ENCODE measurements around the gene CD40.

Gene CD40

GRCh38 chr20:46108435-46108841 is 9.7 kb upstream of the CD40 start:
- no peak overlapping the region for H3K4me3 ChIP-seq (ENCODE audit: low read depth, low read length)
- TF ChIP-seq CTCF (IDR thresholded peaks at IDR 0.05; ENCODE audit: low read depth, low read length) (no peak), POLR2A (IDR thresholded peaks at IDR 0.05; ENCODE audit: extremely low read depth, insufficient read length) (no peak), MAX (IDR thresholded peaks at IDR 0.05; ENCODE audit: low read depth, low read length) (no peak), MYC (IDR thresholded peaks at IDR 0.05; ENCODE audit: low read depth, low read length) (no peak)
- no peak for DNase-seq (ENCODE audit: low read depth)

DNA sequence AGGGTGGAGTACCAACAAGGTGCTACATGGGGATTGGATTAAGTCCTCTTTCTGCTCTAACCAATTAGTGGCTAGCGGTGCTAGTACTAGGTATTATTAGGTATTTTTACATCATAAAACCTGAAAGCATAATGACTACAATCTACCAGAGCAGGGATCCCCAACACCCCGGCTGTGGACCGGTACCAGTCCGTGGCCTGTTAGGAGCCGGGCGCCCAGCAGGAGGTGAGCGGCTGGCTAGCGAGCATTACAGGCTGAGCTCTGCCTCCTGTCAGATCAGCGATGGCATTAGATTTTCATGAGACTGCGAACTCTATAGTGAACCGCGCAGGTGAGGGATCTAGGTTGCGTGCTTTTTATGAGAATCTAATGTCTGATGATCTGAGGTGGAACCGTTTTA is 9.1 kb upstream of the CD40 start:
- DNase-seq (ENCODE audit: low read depth), result no peak
- no peak overlapping the region for H3K4me3 ChIP-seq (ENCODE audit: low read depth, low read length)
- no peak for TF ChIP-seq MAX (IDR thresholded peaks at IDR 0.05; ENCODE audit: low read depth, low read length)

GRCh38 chr20:46111028-46111835 is 6.9 kb upstream of the CD40 start:
- H3K4me3 ChIP-seq (ENCODE audit: low read depth, low read length), result no peak overlapping the region
- DNase-seq (ENCODE audit: low read depth), result no peak
- TF ChIP-seq MYC (IDR thresholded peaks at IDR 0.05; ENCODE audit: low read depth, low read length) (no peak), MAX (IDR thresholded peaks at IDR 0.05; ENCODE audit: low read depth, low read length) (no peak)

DNA sequence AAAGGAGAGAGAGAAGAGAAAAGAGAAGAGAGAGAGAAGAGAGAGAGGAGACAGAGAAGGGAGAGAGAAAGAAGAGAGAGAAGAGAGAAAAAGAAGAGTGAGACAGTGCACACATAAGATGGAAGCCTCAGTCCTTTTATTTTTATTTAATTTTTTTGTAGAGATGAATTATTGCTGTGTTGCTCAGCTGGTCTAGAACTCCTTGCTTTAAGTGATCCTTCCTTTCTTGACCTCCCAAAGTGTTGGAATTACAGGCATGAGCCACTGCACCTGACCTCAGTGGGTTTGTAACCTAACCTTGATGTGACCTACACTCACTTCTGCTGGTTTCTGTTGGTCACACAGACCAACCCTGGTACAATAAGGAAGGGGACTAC is 6.3 kb upstream of the CD40 start:
- TF ChIP-seq MAX (IDR thresholded peaks at IDR 0.05; ENCODE audit: low read depth, low read length) (no peak), MYC (IDR thresholded peaks at IDR 0.05; ENCODE audit: low read depth, low read length) (no peak), CTCF (IDR thresholded peaks at IDR 0.05; ENCODE audit: low read depth, low read length) (no peak), POLR2A (IDR thresholded peaks at IDR 0.05; ENCODE audit: extremely low read depth, insufficient read length) (no peak)
- no peak overlapping the region for H3K4me3 ChIP-seq (ENCODE audit: low read depth, low read length)
- no peak for DNase-seq (ENCODE audit: low read depth)

DNA sequence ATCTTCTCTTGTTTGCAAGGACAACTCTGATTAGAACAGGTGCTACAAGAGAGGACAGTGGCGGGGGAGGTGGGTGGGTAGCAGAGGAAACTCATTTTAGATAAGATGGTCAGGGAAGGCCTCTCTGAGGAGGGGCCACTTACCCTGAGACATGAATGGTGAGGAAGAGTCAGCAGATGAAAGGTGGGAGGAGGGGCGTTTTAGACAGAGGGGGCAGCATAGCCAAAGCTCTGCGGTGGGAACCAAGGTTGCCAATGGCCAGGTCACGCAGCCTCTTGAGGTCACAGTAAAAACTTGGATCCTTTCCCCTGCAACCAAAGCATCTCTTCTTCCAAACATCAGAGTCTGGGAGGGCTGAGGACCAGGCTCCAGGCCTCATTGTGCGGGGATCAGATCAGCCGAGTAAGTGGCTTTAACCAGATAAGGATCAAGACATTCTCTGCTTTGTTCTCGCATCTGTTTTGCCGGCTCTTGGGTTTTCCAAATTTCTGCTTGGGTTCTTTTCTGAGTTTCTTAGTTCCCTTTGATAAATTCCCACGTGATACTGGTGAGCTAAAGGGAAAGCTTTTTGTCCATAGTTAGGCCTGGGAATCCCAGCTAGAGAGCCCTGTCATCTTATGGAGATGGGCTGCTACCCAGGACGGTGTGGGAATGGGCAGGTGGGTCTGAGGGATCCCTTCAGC is 5.5 kb upstream of the CD40 start:
- TF ChIP-seq CTCF (IDR thresholded peaks at IDR 0.05; ENCODE audit: low read depth, low read length), result no peak
- no peak for TF ChIP-seq MYC (IDR thresholded peaks at IDR 0.05; ENCODE audit: low read depth, low read length)
- no peak for TF ChIP-seq POLR2A (IDR thresholded peaks at IDR 0.05; ENCODE audit: extremely low read depth, insufficient read length)
- TF ChIP-seq MAX (IDR thresholded peaks at IDR 0.05; ENCODE audit: low read depth, low read length), result no peak
- no peak for DNase-seq (ENCODE audit: low read depth)

DNA sequence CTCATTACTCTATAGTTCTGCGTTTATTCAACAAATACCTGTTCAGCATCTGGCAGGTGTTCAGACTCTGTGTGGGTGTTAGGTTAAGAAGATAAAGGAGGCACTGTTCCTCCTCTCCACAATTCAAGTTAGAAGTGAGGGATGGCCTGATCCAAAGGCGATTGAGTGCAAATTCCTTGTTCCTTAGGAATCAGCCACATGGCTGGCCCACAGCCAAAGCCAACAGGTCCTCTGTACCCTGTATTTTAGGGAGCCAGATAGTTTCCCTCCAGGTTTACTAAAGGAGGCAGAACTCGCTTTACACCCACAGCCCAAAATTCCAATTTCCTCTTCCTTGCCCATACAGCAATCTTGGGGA is 5.0 kb upstream of the CD40 start:
- DNase-seq (ENCODE audit: low read depth), result no peak
- H3K4me3 ChIP-seq (ENCODE audit: low read depth, low read length), result no peak overlapping the region

More for the DNA sequence above, 5.5 kb upstream of the CD40 start:
- no peak overlapping the region for H3K4me3 ChIP-seq (ENCODE audit: low read depth, low read length)

DNA sequence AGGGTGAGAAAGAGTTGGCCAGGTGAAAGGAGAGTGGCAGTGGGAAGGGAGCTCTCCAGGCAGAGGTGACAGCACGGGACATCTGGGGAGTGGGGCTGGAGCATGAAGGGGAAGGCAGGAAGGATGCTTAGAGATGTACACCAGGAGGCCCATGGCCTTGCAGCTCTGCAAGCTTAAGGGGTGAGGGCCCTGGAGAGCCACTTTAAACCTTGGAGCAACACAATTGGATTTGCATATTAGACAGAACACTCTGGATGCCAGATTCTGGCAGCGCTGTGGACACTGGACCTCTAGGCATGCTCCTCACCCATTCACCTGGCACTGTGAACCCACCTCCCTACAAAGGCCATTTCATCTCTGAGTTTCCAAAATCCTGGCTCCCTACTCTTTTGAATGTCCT is 3.7 kb upstream of the CD40 start:
- TF ChIP-seq POLR2A (IDR thresholded peaks at IDR 0.05; ENCODE audit: extremely low read depth, insufficient read length) (no peak), MAX (IDR thresholded peaks at IDR 0.05; ENCODE audit: low read depth, low read length) (no peak), MYC (IDR thresholded peaks at IDR 0.05; ENCODE audit: low read depth, low read length) (no peak), CTCF (IDR thresholded peaks at IDR 0.05; ENCODE audit: low read depth, low read length) (no peak)
- no peak overlapping the region for H3K4me3 ChIP-seq (ENCODE audit: low read depth, low read length)
- no peak for DNase-seq (ENCODE audit: low read depth)

More for the DNA sequence above, 5.0 kb upstream of the CD40 start:
- TF ChIP-seq MAX (IDR thresholded peaks at IDR 0.05; ENCODE audit: low read depth, low read length) (no peak), POLR2A (IDR thresholded peaks at IDR 0.05; ENCODE audit: extremely low read depth, insufficient read length) (no peak), MYC (IDR thresholded peaks at IDR 0.05; ENCODE audit: low read depth, low read length) (no peak)

Data from NB4 (cell line).